GM19468 (cell line): ENCODE measurements around the gene RFX7.

Source experiments
- ATAC-seq: cut with Tn5 transposase; IDR thresholded peaks from one replicate; pipeline ENCODE4 v1.9.1; 2021; ENCODE audit warnings: mild to moderate bottlenecking, moderate library complexity, moderate number of reproducible peaks; ENCODE audit not compliant: unreplicated experiment; ENCODE audit errors: extremely low read depth

Gene RFX7

DNA sequence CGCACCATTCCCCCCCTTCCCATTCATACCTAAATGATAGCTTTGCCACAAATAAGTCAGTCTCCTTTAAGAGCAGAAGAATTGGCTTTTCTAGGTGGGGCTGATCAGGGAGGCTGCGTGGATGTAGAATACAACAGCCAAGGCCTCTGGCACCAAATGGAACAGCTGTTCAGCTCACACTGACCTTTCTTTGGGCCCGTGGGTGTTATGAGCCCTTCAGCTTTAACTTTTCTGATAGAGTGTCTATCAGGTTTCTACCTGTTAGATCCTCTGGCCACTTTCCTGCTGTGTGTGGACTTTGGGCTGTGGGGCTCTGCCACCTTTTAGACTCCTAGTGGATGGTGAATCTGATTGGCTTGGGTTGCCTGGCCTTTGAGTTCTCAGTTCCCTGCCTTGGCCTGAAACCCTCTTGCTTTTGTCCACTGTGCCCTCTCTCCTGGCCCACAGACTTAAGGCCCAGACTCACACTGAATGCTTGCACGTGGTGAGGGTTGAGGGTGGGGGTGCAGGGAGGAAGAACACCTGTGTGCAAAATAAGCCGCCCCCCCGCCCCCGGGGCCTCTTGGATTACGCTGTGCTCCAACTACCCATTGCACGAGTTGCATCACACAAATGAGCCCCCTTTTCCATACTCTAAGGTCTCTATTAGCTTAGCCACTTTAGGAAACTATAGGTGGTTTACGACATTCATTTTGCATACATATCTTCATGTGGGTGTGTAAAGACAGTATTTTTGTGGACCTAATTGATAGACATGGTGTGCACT, 1.3 kb upstream of the RFX7 start:
- no peak for ATAC-seq

DNA sequence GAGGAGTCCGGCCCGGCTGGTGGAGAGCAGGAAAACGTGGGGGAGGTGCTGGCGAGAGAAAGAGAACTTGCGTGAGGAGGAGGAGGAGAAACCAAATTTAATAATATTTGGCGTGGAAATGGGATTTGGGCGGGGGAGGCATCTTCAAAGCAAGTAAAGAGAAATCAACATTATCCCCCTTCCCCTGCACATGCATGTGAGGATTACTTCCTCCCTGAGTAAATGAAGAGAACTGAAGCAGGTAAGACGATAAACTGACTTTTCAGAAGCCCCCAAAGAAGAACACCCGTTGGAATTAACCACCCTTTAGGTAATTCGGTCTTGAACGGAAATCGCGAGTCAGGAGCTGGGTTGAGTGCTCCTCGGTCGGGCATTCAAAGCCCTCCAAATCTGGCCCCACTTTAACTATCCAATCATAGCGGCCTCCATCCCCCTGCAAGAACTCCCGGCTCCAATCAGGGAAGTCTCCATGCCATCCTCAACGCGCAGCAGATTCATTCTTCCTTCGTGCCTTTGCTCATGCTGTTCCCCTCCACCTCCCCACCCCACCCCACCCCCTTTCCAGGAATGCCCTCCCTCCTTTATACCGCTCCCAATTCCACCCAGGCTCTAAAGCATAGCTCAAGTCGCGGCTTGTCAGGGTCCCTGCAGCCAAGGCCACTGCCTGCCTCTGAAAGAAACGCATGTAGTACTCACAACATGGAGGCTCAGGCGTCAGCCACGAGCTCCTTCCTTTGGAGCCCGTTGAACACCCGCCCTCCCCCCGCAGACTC, 545 bp upstream of the RFX7 start:
- ATAC-seq: no peak

DNA sequence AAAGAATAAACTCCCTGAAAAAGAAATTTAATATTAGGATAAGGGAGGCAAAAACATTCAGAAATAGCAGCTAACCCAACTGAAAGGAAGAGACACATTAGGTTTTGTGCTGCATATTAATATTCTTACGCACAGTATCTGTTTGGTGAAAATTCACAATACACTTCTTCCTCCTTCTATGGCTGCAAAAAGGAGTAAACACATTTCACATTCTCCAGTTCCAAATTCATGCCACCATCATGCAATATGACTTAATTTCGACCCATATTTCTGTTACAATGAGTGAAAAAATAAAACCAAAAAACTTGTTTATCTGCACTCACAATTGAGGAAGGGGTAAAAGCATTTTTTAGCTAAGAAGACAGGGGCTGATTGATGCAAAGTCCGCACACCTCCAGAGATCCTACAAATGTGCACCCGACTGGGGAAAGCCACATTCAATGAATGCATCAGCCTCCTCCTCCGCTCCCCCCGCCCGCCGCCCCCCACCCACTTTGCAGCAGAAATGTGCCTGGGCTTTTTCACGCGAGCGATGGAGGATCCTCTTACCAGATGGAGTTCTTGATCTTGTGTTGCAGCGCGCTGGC, 1.0 kb downstream of the RFX7 start:
- no peak for ATAC-seq

- no peak for ATAC-seq
These were observed 2.1 kb downstream of the RFX7 start for GRCh38 chr15:56241374-56242105.

DNA sequence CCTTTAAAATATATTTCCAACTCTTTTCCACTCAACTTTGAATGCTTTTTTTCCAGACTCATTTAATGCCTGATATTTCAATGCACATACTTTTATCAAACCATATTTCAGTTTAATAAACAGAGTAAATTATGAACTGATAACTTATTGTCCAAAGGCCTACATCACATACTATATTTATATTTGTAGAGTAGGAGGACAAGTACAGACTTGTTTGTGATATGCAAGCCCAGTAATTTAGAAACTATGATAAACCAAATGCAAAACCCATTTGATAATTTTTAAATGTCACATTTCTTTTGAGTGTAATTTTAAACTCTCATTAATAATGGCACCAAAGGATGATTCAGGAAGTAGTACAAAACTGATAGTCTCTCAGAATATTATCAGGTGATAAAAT, 3.3 kb downstream of the RFX7 start:
- ATAC-seq: no peak

DNA sequence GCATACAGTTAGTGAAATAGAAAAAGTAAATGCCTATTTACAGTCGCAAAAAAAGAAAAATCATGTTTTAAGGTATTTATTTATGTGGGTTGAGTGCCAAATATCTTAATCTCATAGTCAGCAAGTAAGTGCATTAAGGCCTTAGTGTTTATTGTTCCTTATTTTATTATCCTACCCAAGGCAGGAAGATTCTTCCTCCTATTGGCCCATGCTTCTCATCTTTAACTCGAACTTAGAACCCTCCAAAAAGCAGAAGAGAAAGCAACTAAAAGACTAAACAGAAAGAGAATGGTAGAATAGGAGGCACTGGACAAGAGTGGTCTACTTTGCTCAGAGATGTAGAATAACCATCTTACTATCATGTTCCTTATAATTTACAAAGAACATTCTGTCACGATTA, 7.5 kb downstream of the RFX7 start:
- ATAC-seq: no peak

GRCh38 chr15:56234804-56235203, 8.9 kb downstream of the RFX7 start:
- no peak for ATAC-seq

DNA sequence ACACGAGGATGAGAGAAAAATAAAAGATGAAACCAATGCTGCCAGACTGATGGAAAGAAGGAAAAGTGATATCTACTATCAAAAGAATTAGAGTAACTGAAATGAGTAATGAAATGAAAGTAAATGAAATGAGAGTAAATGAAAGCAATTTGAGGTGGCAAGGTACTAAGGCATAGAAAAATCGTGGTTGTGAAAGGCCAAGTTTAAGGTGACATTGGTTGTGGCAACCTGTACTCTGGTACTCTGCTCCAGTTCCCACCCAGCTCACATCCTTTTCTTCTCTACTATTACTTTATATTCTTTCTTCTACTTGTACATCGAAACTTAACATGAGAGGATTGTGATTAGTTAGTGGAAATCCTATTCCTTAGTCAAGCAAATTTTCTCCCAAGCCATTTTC, 10.1 kb downstream of the RFX7 start:
- no peak for ATAC-seq

- ATAC-seq: no peak
These were observed 11.6 kb downstream of the RFX7 start for GRCh38 chr15:56232058-56232457.

DNA sequence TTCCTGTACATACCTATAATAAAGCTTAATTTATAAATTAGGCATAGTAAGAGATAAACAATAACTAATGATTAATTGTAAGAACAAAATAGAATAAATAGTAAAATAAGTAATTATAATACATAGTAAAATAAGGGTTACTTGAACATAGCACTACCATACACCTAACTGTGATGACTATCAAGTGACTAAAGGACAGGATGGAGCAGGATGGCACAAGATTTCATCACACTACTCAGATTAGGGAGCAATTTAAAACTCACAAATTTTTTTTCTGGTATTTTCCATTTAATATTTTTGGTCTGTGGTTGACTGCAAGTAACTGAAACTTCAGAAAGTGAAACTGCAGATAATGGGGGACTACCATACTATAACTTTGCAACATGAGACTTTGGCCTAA, 14.8 kb downstream of the RFX7 start:
- ATAC-seq: no peak

GRCh38 chr15:56228352-56228751, 15.3 kb downstream of the RFX7 start:
- ATAC-seq: no peak

DNA sequence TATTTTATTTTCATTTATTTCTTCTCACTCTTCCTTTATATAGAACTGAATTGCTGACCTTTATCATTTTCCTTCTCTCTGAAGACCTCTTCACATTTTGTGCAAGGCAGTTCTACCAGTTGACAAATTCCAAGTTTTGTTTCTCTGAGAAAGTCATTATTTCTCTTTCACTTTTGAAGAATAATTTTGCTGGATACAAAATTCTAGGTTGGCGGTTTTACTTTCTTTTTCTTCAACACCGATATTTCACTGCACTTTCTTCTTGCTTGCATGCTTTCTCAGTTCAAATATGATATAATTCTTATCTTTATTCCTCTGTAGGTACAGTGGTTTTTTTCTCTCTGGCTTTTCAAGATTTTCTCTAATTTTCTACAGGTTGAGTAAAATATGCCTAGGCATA, 15.9 kb downstream of the RFX7 start:
- ATAC-seq: no peak

GRCh38 chr15:56227306-56227705, 16.4 kb downstream of the RFX7 start:
- no peak for ATAC-seq

DNA sequence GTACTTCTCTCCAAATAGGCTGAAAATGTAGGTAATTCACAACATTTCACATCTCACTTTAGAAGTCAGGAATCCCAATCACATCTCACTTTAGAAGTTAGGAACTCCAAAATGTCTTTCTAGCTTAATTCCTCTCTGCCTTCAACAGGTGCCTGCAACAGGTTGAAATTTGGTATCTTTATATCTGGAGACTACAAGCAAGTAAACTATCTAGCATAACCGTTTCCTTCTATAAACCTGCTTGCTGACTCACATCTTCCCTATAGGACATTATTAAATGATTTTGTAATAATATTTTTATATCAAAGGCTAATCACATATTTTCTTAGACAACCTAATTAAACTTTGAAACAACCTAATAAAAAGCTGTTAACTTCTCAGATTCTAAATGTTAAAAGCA, 18.2 kb downstream of the RFX7 start:
- ATAC-seq: no peak

DNA sequence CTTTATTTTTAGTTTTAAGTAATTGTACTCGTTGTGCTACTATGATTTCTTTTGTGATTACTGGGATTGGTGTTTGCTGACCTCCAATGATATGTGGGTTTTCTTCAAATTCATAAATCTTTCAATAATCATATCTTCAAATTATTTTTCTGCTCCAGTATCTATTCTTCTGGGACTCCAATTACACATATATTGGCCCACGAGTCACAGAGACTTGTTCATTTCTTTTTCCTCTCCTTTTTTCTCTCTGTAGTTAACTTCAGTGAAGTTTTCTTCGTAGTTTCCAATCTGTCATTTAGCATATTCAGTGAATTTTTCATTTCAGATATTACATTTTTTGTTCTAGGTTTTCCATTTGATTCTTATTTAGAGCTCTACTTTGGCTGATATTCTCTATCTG, 21.4 kb downstream of the RFX7 start:
- ATAC-seq: no peak

DNA sequence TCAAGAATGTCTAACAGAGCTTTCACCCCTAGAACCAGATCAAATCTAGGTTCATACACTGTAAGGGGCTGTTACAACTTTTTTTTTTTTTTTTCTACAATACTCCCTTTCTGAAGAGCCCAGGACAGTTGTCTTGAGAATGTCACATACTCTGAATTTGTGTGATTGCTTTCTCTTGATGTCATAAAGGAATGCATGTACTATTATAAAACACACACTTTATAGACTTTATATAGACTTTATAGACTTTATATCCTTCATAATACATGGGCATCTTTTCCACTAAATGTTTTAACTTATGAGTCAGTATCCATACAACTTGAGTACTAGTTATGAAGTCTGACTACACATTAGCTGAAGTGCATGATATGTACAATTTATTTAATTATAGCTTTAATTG, 26.3 kb downstream of the RFX7 start:
- ATAC-seq: no peak

DNA sequence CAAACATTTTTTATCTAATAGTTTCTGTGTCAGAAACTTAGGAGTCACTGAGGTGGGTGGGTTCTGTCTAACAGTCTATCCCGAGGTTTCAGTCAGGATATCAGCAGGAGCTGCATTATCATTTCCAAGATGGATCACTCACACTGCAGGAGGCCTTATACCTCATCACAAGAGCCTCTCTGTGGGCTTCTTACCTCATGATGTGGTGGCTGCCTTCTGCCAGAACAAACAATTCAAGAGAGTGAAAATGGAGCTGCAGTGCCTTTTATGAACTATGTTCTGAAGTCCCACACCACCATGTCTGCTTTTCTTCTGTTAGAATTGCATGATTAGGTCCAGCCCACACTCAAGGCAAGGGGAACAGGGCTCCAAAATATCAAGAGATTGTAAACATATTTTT, 27.9 kb downstream of the RFX7 start:
- no peak for ATAC-seq

DNA sequence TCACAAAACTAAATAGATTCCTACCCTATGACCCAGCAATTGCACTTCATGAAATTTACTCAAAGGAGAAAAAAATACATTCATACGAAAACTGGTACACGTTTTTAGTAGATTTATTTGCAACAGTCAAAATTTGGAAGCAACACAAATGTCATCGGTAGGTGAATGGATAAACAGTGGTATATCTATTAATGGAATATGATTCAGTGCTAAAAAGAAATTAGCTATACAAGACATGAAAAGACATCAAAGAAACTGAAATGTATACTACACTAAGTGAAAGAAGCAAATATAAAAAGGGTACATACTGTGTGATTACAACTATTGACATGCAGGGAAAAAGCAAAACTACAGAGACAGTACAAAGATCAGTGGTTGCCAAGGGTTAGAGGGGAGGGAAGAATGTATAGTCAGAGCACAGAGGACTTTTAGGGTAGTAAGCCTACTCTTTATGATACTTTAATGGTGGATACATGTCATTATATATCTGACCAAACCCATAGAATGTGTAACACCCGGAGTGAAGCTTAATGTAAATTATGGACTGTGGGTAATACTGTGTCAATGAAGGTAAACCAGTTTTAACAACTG, 31.6 kb downstream of the RFX7 start:
- ATAC-seq: no peak

DNA sequence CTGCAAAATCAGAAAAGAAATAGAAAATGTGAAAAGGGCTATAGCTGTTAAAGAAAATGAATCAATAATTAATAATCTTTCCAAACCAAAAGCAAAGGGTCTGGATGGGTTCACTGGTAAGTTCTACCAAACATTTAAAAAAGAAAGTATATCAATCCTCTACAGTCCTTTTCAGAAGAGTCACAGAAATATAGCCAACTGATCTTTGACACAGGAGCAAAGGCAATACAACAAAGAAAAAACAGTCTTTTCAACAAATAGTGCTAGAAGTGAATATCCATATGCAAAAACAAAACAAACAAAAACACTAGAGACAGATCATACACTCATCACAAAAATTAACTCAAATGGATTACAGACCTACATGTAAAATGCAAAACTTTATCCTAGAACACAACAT, 32.6 kb downstream of the RFX7 start:
- ATAC-seq: no peak

- no peak for ATAC-seq
These were observed 35.0 kb downstream of the RFX7 start for GRCh38 chr15:56208641-56209155.
